ENCODE data around the gene SPTBN4.

Gene SPTBN4

DNA sequence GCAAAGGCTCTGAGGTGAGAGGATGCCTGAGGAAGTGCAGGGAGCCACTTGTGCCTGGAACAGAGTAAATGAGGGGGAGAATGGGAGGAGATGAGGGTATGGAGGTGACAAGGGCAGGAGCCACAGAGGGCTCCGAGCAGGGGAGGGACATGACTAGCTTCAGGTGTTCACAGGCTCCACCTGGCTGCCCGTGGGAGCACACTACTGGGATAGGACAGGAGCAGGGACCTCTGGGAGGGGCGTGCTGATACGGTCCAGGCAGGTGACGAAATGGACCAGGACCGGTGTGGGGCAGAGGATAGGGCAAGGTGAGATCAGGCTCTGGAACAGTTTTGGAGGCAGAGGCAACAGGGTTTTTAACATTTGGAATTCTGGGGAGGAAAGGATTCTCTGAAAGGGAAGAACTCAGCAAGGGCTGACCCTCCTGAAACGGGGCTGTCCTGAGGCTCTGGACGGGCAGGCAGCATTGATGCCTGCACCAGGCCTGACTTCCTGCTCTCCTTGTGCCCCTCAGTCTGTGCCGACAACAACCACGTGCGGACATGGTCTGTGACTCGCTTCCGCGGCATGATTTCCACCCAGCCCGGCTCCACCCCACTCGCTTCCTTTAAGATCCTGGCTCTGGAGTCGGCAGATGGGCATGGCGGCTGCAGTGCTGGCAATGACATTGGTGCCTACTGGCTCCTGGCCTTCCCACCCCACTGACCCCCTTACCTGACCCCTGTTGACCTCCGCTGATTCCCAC is 121.5 kb downstream of the SPTBN4 start:
- TF ChIP-seq, protein P1, sequence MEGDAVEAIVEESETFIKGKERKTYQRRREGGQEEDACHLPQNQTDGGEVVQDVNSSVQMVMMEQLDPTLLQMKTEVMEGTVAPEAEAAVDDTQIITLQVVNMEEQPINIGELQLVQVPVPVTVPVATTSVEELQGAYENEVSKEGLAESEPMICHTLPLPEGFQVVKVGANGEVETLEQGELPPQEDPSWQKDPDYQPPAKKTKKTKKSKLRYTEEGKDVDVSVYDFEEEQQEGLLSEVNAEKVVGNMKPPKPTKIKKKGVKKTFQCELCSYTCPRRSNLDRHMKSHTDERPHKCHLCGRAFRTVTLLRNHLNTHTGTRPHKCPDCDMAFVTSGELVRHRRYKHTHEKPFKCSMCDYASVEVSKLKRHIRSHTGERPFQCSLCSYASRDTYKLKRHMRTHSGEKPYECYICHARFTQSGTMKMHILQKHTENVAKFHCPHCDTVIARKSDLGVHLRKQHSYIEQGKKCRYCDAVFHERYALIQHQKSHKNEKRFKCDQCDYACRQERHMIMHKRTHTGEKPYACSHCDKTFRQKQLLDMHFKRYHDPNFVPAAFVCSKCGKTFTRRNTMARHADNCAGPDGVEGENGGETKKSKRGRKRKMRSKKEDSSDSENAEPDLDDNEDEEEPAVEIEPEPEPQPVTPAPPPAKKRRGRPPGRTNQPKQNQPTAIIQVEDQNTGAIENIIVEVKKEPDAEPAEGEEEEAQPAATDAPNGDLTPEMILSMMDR (IDR thresholded peaks at IDR 0.05) = no peak

DNA sequence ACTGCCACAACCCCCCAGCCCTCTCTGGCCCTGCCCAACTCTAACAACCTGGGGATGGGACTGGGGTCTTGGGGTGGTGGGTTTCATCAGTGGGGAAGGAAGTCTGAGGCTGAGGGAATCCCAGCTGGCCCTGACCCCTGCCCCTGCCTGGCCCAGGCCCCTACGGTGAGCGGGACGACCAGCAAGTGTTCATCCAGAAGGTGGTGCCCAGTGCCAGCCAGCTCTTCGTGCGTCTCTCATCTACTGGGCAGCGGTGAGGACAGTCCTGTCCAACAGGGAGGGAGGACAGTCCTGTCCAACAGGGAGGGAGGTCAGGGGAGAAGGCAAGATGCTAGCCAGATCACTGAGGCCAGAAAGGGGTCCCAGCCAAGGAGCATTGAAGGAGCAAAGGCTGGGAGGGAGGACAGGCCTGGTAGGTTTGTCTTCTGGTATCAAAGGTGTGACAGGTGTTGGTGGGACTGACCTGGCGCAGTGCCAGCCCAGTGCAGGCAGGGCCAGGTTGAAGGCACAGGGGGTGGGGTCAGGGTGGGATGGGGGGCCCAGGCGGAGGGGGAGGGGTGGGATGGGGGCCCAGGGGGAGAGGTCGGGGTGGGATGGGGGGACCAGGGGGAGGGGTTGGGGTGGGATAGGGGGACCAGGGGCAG is 122.2 kb downstream of the SPTBN4 start:
- TF ChIP-seq, protein P1 (IDR thresholded peaks at IDR 0.05) = no peak

DNA sequence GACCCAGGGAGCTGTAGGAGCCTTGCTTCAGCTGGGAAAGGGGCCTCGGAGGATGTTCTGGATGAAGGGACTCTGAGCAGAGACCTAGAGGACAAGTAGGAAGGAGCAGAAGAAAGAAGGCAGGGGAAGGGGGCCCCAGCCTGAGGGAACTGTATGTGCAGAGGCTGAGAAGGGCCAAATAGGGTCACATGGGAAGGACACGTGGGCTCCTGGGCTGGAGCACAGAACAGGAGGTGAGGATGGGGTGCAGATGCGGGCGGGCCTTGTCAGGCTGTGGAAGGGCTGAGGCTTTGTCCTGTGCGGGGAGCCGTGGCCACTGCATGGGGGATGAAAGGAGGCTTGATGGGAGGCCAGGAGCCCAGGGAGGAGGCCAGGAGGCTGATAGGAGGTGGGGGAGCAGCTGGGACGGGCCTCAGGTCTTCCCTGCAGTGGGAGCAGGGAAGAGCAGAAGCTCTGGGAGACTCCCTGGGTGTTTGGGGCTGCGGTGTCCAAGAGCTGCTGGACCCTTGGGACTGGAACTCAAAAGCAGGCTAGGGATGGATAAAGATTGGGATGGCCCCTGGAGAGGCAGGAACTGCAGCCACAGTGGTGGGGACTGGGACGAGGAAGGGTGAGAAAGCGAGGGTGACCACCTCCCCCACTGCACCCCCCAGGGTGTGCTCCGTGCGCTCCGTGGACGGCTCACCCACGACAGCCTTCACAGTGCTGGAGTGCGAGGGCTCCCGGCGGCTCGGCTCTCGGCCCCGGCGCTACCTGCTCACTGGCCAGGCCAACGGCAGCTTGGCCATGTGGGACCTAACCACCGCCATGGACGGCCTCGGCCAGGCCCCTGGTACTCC is 123.0 kb downstream of the SPTBN4 start:
- TF ChIP-seq, protein P1 (IDR thresholded peaks at IDR 0.05) = no peak

DNA sequence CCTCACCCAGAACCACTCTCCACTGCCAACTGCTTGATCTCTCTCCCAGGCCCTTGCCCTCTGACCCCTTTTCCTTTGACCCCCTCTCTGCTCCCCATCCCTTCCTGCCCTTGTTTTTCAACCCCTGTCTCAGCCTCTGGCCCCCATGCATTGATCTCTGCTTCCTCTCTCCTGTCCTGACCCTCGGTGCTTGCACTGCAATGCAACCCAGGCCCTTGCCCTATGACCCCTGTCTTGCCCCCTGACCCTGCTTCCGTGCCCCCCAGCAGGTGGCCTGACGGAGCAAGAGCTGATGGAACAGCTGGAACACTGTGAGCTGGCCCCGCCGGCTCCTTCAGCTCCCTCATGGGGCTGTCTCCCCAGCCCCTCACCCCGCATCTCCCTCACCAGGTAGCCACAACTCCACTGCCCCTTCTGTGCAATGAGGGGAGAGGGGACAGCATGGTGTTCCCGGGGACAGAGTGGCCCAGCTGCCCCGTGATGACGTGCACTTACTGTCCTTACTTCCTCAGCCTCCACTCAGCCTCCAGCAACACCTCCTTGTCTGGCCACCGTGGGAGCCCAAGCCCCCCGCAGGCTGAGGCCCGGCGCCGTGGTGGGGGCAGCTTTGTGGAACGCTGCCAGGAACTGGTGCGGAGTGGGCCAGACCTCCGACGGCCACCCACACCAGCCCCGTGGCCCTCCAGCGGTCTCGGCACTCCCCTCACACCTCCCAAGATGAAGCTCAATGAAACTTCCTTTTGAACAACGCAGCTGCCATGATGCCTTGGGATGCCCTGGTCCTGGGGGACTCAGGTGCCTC is 123.9 kb downstream of the SPTBN4 start:
- TF ChIP-seq, protein P1 (IDR thresholded peaks at IDR 0.05) = no peak

DNA sequence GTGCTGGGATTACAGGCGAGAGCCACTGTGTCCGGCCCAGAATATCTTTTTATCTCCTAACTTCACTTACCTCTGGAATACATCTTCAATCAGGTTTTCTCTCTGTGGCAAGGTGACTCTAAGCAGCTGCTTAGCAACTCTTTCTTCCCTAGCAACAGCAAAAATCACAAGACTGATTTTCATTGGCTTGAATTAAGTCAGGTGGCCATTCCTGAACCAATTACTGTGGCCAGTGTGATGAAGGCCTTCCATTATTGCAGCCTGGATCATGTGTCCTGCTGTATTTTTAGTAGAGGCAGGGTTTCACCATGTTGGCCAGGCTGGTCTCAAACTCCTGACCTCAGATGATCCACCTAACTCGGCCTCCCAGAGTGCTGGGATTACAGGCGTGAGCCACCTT is 125.4 kb downstream of the SPTBN4 start:
- TF ChIP-seq, protein P1 (IDR thresholded peaks at IDR 0.05) = no peak

DNA sequence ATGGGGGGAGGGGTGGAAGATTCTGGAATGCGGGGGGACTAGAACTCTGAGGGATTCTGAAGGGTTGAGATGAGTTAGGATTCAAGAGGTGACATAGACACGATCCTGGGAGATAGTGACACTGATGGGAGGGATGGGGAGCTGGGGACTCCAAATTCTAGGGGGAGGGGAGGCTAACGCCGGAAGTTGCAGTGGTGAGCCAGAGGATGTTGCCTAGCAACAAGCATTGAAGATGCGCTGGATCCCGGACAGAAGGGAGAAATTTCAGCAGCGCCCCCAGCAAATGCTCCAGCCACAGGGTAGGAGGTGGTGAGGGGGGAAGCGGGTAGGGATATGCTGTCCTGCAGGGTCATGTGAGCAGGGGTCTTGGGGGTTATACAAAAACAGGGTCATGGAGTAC is 127.5 kb downstream of the SPTBN4 start:
- TF ChIP-seq, protein P1 (IDR thresholded peaks at IDR 0.05) = no peak

DNA sequence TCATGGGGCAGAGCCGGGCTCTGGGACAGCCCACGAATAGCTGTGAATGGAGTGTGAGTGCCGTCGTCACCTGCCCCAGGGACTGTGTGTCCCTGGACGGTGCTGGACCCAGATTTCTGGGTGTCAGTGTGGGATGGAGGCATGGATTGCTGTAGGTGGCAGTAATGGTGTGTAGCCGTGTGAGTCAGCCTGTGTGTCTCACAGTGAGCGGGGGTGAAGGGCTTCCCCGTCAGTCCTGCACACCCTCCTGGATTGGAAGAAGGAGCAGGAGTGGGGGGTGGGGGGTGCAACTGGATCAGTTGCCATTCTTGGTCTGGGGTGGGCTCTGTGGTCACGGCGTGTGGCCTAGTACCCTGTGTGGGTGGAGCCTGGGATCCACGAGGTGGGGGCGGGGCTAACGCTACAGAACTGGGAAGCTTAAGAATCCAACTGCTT is 127.9 kb downstream of the SPTBN4 start:
- TF ChIP-seq, protein P1 (IDR thresholded peaks at IDR 0.05) = no peak

Data from LNCAP (cell line).